T-helper 2 cell treated with Interferon-gamma antibody and Interleukin-4, amounts not matched to agents 100 ng/mL and 5 ng/mL, for 36 hours (primary cell): Measurements from ENCODE around the gene FES. TPM values are rescaled to one million over a fixed set of nuclear protein-coding genes. Genes with fewer than 3 reads are reported as not detected.
"Not testable (repeated sequence)": the region's sequence is repeated elsewhere in the genome, so short reads cannot be mapped to it uniquely, and the experiment has no call there.

ENCODE experiments used
- intact Hi-C: fragments of 100-400 bp; cut with micrococcal nuclease; formaldehyde crosslinking; loops from one replicate; pipeline ENCODE4 v1.15.1; 2023
- total RNA-seq: library from RNA; stranded (reverse); gene quantifications from 2 replicates; pipeline ENCODE4 v1.2.3, GENCODE V29; 2022

The FES gene
- total RNA-seq, 1 donor from 2014 or later = 28.8 TPM

DNA sequence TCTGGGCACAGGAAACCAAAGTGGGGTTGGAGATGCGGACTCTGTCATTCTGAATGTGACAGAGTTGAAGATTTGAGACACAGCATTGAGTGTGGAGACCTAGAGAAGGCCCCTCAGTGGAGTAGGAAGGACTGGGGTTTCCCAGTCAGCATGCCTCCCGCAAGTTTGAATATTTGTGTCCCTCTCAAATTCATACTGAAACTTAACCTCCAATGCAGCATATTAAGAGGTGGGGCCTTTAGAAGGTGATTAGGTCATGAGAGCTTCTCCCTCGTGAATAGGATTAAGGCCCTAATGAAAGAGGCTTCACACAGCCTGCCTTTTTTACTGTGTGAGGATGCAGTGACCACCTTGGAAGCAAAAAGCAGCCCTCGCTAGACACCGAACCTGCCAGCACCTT, 40.1 kb downstream of the FES start:
- intact Hi-C loops = no loop called here

- intact Hi-C loops = not testable (repeated sequence)
Measured at GRCh38 chr15:90926766-90927165, 42.5 kb downstream of the FES start.

DNA sequence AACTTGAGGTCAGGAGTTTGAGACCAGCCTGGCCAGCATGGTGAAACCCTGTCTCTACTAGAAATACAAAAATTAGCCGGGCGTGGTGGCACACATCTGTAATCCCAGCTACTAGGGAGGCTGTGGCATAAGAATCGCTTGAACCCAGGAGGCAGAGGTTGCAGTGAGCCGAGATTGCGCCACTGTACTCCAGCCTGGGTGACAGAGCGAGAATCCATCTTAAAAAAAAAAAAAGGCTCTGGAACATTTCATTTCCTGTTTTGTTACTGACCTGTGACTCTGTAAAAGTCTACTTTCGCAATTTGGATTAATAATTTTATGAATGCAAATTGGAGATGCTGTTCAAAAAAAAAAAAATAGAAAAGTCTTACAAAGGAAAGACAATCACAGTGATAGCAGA, 43.8 kb downstream of the FES start:
- intact Hi-C loops = not testable (repeated sequence)

GRCh38 chr15:90929246-90930019, 45.1 kb downstream of the FES start:
- intact Hi-C loops = loop anchor here (1.0 to 10.0 kb wide), 6 partner anchors 27 to 1973 kb away; partner anchors contain the start of genes CHD2, CIB1, GDPGP1 and SLCO3A1

GRCh38 chr15:90930861-90931574, 46.7 kb downstream of the FES start:
- intact Hi-C loops = loop anchor here (1.0 to 10.0 kb wide), 6 partner anchors 29 to 1971 kb away; partner anchors contain the start of genes CHD2, CIB1, GDPGP1 and SLCO3A1

GRCh38 chr15:90931575-90931827, 47.2 kb downstream of the FES start:
- intact Hi-C loops = loop anchor here (5.0 to 10.0 kb wide), 5 partner anchors 287 to 1971 kb away; partner anchors contain the start of genes CHD2, CIB1, GDPGP1 and SLCO3A1

- intact Hi-C loops = loop anchor here (2.0 to 10.0 kb wide), 6 partner anchors 287 to 1970 kb away; partner anchors contain the start of genes CHD2, CIB1, GDPGP1 and SLCO3A1
Measured at GRCh38 chr15:90931828-90932659, 47.7 kb downstream of the FES start, which contains the start of gene HDDC3. TSS of gene HDDC3 (minus strand) at chr15:90932549. CDS start at chr15:90932540, 9 bp downstream.

GRCh38 chr15:90932660-90932991, 48.3 kb downstream of the FES start:
- intact Hi-C loops = loop anchor here (2.0 to 10.0 kb wide), 6 partner anchors 288 to 1970 kb away; partner anchors contain the start of genes CHD2, CIB1, GDPGP1 and SLCO3A1

DNA sequence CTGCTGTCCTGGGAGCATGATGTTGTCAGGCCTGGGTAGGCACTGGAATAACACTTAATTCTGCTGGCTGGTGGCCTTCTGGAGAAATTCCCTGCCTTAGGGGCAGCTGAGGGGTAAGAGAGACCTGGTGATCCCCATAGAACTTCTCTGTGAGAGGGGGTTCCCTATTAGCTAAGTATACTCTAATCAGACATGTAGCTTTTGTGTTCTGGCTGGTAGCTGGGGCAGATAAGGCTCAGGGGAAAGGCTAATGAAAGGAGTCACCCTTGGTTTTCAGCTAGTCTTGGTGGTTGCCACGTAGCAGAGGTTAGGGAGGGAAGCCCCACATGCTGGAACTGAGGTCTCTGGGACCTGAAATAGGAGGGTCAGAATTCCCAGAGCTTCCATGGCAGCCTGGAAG, 49.0 kb downstream of the FES start:
- intact Hi-C loops = loop anchor here (2.0 to 10.0 kb wide), 6 partner anchors 288 to 1969 kb away; partner anchors contain the start of genes CHD2, CIB1, GDPGP1 and SLCO3A1

DNA sequence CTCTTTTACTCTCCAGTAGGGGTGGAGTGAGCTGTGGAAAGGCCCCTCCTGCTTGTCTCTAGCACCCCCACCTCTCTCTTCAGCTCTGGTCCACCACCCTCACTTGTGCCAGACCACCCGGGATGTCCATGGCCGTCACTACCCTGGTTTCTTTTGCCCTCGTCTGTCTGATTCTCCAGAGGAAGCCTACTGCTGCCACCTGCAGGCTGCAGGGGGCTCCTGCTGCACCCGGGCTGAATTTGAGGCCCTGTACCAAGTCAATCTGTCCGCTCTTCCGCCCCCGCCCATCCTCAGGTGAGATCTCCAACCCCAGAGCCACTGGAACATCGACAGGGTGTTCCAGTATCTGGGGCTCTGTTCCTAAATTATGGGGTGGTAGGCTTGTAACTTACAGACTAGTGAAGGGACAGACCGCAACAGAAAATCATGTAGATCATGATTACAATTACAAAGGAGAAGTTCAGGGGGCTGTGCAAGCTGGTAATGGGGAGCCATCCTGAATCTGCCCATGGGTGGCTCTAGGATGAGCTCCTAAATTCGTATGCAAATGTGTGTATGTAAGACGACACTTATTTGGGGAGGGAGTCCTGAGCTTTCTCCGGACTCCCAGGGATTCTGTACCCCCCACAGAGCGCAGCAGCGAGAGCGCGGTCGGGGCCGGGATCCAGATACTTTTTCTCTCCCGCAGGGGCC, 50.1 kb downstream of the FES start:
- intact Hi-C loops = loop anchor here (1.0 to 10.0 kb wide), 8 partner anchors 31 to 1968 kb away; partner anchors contain the start of genes BLM, CHD2, CIB1 and GDPGP1

GRCh38 chr15:90934949-90935751, 50.8 kb downstream of the FES start, which contains the start of gene UNC45A:
TSS of gene UNC45A (plus strand) at chr15:90935285. CDS start at chr15:90935325, 40 bp downstream.
- intact Hi-C loops = loop anchor here (1.0 to 10.0 kb wide), 10 partner anchors 19 to 1967 kb away; partner anchors contain the start of genes BLM, CHD2, CIB1 and GDPGP1

GRCh38 chr15:90936823-90937222, 52.5 kb downstream of the FES start:
- intact Hi-C loops = loop anchor here (10.0 kb wide), 2 partner anchors 292 to 918 kb away; partner anchors contain the start of gene SLCO3A1

GRCh38 chr15:90938261-90938660, 54.0 kb downstream of the FES start:
- intact Hi-C loops = loop anchor here (10.0 kb wide), 2 partner anchors 293 to 917 kb away; partner anchors contain the start of gene SLCO3A1

- intact Hi-C loops = loop anchor here (10.0 kb wide), 2 partner anchors 295 to 915 kb away; partner anchors contain the start of gene SLCO3A1
Measured at GRCh38 chr15:90939756-90940155, 55.5 kb downstream of the FES start.

DNA sequence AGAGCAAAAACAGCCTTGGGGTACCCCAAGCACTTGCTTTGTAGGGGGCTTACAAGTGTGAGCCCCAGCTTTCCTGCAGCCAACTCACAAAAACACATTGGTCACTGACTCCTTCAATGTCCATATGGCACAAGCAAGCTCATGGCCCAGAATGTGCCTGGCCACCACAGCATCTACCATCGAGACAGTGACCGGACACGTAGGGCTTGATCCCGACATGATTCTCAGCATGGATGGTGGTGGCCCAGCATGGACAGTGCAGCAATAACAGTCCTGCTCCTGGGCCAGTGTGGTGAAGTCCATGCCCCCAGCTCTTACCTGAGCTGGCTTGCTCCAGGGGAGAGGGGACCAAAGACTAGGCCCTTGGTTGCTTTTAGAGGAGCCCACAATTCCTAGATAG, 56.7 kb downstream of the FES start:
- intact Hi-C loops = no loop called here

- intact Hi-C loops = no loop called here
Measured at GRCh38 chr15:90942354-90943120, 58.2 kb downstream of the FES start.

- intact Hi-C loops = no loop called here
Measured at GRCh38 chr15:90945091-90945490, 60.8 kb downstream of the FES start.
